Uterus (tissue), 4 donors: Measurements from ENCODE around the gene OGDHL. TPM values are rescaled to one million over a fixed set of nuclear protein-coding genes. Genes with fewer than 3 reads are reported as not detected.

Experiments used
- DNase-seq, 2 donors: peaks; one replicate each; pipeline ENCODE4 v3.0.0-alpha.2; 2019 to 2020
- H3K27ac ChIP-seq, 2 donors: fragments of 200-600 bp; sonication (generic); 1 replicate in 1 of 2; 2 replicates in 1 of 2; pipeline ENCODE4 v1.5.1; 2016 to 2018
- H3K27me3 ChIP-seq, 2 donors: fragments of 200-600 bp; sonication (generic); one replicate each; pipeline ENCODE4 v1.5.1; 2018 to 2019; ENCODE audit warnings: control low read depth in 1 of 2
- H3K36me3 ChIP-seq, 2 donors: fragments of 200-600 bp; sonication (generic); one replicate each; pipeline ENCODE4 v1.5.1; 2019; ENCODE audit warnings: control low read depth in 1 of 2
- H3K4me1 ChIP-seq, 2 donors: fragments of 200-600 bp; sonication (generic); one replicate each; pipeline ENCODE4 v1.5.1; 2018 to 2019; ENCODE audit warnings: control low read depth in 1 of 2
- H3K4me3 ChIP-seq, 2 donors: fragments of 200-600 bp; sonication (generic); 1 replicate in 1 of 2; 2 replicates in 1 of 2; pipeline ENCODE4 v1.5.1; 2018 to 2019; ENCODE audit warnings: mild to moderate bottlenecking in 1 of 2
- H3K9me3 ChIP-seq, 2 donors: fragments of 200-600 bp; sonication (generic); one replicate each; pipeline ENCODE4 v1.5.1; 2019; ENCODE audit warnings: control low read depth in 1 of 2
- POLR2A ChIP-seq, 2 donors: fragments of 450-650 bp; IDR thresholded peaks; one replicate each; pipeline ENCODE4 v1.6.1; 2016; ENCODE audit warnings: antibody characterized with exemption in 2 of 2, mild to moderate bottlenecking in 1 of 2, moderate library complexity in 1 of 2
- intact Hi-C: fragments of 100-400 bp; cut with DNase I; formaldehyde crosslinking; loops from one replicate; pipeline ENCODE4 v1.15.1; 2023; ENCODE audit warnings: low total_unique reads
- total RNA-seq, 4 donors: library from RNA; depleted of rRNA in 3 of 4; stranded (reverse); fragments of >200 nt in 3 of 4; gene quantifications; one replicate each; pipeline versions ENCODE4 v1.1.0 to v1.2.4, GENCODE V29; 2014 to 2023
- TF ChIP-seq, protein P1 (sequence below), 4 experiments: fragments of 200-600 bp in 2 of 4; fragments of 450-650 bp in 2 of 4; sonication (generic) in 2 of 4; IDR thresholded peaks; one replicate each; pipeline ENCODE4 v1.5.1; 2016 to 2019; ENCODE audit warnings: antibody characterized with exemption in 4 of 4, mild to moderate bottlenecking in 2 of 4, moderate library complexity in 1 of 4
- donor health status: DM: yes; HTN: yes; CAD: no.

The OGDHL gene
- total RNA-seq, 4 donors from 2014 or later: 0.15 to 5.9 TPM; not detected in 2

DNA sequence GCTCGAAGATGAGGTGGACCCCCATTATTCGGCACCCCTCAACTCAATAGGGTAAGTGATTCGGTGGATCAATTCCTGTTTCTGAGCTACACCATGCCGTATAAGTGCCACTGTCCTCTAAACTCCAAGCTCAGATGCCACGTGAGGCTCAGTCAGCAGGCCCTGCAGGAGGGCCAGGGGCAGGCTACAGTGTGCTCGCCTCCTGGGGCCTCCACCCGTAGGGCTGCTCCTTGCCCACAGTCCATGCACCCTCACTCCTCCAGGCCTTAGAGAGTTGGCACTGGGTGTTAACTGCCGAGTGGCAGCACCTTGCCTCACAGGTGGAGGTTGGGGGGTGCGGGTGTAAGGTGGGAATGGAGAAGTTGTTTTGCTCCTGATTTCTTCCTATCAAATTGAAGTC, 70.5 kb downstream of the OGDHL start:
- Histone ChIP-seq H3K27me3 (no peaks in the 10 kb centered on the region), H3K4me3 (no peak overlapping the region), H3K27ac (no peak overlapping the region), H3K9me3 (no peaks in the 10 kb centered on the region), H3K36me3 (no peaks in the 10 kb centered on the region), H3K4me1 (no peaks in the 10 kb centered on the region)
- no peak for DNase-seq
- intact Hi-C loops: no loop called here
- no peak for TF ChIP-seq POLR2A (IDR thresholded peaks at IDR 0.05)
- TF ChIP-seq, protein P1, sequence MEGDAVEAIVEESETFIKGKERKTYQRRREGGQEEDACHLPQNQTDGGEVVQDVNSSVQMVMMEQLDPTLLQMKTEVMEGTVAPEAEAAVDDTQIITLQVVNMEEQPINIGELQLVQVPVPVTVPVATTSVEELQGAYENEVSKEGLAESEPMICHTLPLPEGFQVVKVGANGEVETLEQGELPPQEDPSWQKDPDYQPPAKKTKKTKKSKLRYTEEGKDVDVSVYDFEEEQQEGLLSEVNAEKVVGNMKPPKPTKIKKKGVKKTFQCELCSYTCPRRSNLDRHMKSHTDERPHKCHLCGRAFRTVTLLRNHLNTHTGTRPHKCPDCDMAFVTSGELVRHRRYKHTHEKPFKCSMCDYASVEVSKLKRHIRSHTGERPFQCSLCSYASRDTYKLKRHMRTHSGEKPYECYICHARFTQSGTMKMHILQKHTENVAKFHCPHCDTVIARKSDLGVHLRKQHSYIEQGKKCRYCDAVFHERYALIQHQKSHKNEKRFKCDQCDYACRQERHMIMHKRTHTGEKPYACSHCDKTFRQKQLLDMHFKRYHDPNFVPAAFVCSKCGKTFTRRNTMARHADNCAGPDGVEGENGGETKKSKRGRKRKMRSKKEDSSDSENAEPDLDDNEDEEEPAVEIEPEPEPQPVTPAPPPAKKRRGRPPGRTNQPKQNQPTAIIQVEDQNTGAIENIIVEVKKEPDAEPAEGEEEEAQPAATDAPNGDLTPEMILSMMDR (IDR thresholded peaks at IDR 0.05): no peak

DNA sequence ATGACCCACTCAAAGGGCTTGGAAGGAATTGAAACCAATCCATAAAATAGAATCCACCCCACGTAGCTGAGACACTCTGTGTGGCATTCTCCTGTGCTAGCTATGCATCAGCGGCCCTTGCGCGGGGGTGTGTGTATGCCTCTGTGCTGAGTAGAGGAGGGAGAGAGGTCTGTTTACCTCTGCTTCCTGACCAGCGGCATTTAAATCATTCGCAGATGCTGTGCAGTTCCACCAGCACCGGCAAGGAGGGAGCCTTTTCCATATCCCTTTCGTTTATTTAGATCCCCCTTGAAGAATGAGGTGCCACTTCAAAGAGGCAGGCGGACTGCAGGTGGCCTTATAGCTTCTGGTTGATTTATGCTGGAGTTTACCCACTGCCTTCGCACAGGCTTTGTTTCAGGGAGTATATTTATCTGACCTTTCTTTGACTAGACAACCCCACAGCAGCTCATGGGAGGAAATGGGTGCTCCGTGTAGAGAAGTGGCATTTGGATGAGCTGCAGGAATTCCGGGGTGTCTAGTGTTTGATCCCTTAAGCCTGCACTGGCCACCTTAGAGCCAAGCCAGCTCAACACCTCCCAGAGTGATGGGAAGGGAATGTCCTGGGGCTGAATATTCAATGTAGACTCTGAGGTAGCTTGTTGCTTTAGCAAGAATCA, 71.3 kb downstream of the OGDHL start:
- no peak overlapping the region for H3K27ac ChIP-seq
- no peak for TF ChIP-seq POLR2A (IDR thresholded peaks at IDR 0.05)
- TF ChIP-seq, protein P1 (IDR thresholded peaks at IDR 0.05): no peak
- H3K4me3 ChIP-seq: no peak overlapping the region
- H3K4me1 ChIP-seq: no peaks in the 10 kb centered on the region
- H3K27me3 ChIP-seq: no peaks in the 10 kb centered on the region
- H3K9me3 ChIP-seq: no peaks in the 10 kb centered on the region
- intact Hi-C loops: no loop called here
- no peaks in the 10 kb centered on the region for H3K36me3 ChIP-seq
- DNase-seq: no peak

DNA sequence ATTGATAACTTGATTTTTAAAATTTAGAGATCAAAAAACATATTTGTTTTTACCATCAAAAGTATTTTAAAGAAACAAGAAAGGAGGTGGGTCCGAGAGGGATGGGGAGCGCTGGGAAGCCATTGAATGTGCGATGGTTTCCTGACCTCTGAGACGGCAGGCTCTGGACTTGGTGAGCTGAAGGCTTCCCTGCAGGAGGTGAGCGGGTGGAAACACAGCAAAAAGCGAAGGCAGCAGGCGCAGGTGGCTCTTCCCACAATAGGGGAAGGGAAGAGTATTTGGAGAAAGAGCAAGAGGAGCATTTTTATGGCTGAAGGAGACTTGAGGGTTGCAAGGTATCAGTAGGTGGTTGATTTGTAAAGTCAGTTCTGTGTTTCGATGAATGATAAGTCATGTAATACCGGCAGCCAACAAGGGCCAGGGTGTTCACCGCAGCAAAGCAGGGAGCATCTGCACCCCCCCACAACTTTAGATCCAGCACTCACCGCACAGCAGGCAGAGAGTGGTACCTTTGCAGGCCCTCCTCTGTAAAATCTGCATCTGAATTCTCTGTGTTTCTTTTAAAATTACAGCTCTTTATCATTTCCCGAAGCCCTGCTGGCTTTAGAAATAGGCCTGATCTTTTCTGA, 72.1 kb downstream of the OGDHL start:
- Histone ChIP-seq H3K27ac (no peak overlapping the region), H3K27me3 (no peaks in the 10 kb centered on the region), H3K4me1 (no peaks in the 10 kb centered on the region), H3K36me3 (no peaks in the 10 kb centered on the region), H3K9me3 (no peaks in the 10 kb centered on the region), H3K4me3 (no peak overlapping the region)
- TF ChIP-seq POLR2A (IDR thresholded peaks at IDR 0.05): no peak
- TF ChIP-seq, protein P1 (IDR thresholded peaks at IDR 0.05): no peak
- no peak for DNase-seq
- intact Hi-C loops: no loop called here

DNA sequence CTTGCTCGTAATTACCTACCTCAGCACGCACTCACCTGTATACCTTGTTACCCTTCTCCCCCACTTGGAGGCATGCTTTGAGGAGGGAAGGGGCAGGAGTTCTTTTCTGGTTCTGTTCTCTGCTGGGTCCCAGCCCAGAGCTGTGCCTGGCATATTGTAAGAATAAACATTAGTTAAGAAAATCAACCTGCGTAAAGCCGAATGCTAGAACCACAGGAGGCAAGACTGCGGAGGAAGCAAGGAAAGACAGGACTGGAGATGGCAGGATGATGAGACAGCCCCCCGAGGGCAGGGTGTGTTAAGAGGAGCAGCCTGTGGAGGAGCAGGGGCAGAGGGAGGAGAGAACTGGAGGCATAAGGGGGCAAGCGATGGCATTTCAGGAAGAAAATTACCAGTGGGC, 73.2 kb downstream of the OGDHL start:
- no peak overlapping the region for H3K4me3 ChIP-seq
- no peak for TF ChIP-seq POLR2A (IDR thresholded peaks at IDR 0.05)
- TF ChIP-seq, protein P1 (IDR thresholded peaks at IDR 0.05): no peak
- H3K27ac ChIP-seq: no peak overlapping the region
- H3K9me3 ChIP-seq: no peaks in the 10 kb centered on the region
- no peak for DNase-seq
- intact Hi-C loops: no loop called here
- no peaks in the 10 kb centered on the region for H3K4me1 ChIP-seq
- H3K36me3 ChIP-seq: no peaks in the 10 kb centered on the region
- H3K27me3 ChIP-seq: no peaks in the 10 kb centered on the region

DNA sequence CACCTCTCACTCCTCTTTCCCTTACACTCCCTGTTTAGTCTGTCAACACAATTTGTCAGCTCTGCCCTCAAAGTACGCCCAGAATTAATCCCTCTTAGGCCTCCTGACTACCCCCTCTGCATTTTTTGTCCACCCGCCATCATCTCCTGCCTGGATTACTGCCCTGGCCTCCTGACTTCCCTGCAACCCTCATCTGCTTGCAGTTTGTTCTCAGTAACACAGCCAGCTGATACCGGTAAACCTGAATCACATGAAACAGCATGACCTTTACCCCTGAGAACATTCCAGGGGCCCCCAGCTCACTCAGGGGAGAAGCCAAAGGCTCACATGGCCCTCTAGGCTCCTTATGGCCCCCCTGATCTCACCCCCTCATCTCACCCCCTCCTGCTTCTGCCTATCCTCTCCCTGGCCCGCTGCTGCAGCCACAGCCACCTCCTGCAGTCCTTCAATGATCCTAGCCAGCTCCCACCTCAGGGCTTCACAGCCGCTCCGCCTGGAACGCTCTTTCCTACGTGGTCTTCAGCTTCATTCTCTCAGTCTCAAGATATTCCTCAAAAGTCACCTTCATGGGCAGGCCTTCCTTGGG, 73.8 kb downstream of the OGDHL start:
- no peak overlapping the region for H3K4me3 ChIP-seq
- no peaks in the 10 kb centered on the region for H3K4me1 ChIP-seq
- no peak for DNase-seq
- intact Hi-C loops: no loop called here
- no peaks in the 10 kb centered on the region for H3K36me3 ChIP-seq
- no peak for TF ChIP-seq POLR2A (IDR thresholded peaks at IDR 0.05)
- TF ChIP-seq, protein P1 (IDR thresholded peaks at IDR 0.05): no peak
- H3K27ac ChIP-seq: no peak overlapping the region
- H3K9me3 ChIP-seq: no peaks in the 10 kb centered on the region
- H3K27me3 ChIP-seq: no peaks in the 10 kb centered on the region
